Activated CD8-positive, alpha-beta memory T cell treated with anti-CD3 and anti-CD28 coated beads for 36 hours (primary cell): ENCODE data around the gene RNF180. TPM values are rescaled to one million over a fixed set of nuclear protein-coding genes. Genes with fewer than 3 reads are reported as not detected.

Experiments
- CTCF ChIA-PET: fragments of 350-600 bp; sonication (Branson Sonifier 250); formaldehyde crosslinking; loops from one replicate; lab custom pipeline; 2021; ENCODE audit warnings: antibody characterized with exemption; lab: Charles Lee
- POLR2A ChIA-PET: fragments of 350-600 bp; sonication (Branson Sonifier 250); formaldehyde crosslinking; loops from one replicate; lab custom pipeline; 2021; ENCODE audit warnings: antibody characterized with exemption; lab: Charles Lee
- total RNA-seq, 2 experiments: library from RNA; stranded (reverse); gene quantifications; one replicate each; pipeline ENCODE4 v1.2.3, GENCODE V29; 2021

Gene RNF180, protein sequence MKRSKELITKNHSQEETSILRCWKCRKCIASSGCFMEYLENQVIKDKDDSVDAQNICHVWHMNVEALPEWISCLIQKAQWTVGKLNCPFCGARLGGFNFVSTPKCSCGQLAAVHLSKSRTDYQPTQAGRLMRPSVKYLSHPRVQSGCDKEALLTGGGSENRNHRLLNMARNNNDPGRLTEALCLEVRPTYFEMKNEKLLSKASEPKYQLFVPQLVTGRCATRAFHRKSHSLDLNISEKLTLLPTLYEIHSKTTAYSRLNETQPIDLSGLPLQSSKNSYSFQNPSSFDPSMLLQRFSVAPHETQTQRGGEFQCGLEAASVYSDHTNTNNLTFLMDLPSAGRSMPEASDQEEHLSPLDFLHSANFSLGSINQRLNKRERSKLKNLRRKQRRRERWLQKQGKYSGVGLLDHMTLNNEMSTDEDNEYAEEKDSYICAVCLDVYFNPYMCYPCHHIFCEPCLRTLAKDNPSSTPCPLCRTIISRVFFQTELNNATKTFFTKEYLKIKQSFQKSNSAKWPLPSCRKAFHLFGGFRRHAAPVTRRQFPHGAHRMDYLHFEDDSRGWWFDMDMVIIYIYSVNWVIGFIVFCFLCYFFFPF
- not detected for total RNA-seq

DNA sequence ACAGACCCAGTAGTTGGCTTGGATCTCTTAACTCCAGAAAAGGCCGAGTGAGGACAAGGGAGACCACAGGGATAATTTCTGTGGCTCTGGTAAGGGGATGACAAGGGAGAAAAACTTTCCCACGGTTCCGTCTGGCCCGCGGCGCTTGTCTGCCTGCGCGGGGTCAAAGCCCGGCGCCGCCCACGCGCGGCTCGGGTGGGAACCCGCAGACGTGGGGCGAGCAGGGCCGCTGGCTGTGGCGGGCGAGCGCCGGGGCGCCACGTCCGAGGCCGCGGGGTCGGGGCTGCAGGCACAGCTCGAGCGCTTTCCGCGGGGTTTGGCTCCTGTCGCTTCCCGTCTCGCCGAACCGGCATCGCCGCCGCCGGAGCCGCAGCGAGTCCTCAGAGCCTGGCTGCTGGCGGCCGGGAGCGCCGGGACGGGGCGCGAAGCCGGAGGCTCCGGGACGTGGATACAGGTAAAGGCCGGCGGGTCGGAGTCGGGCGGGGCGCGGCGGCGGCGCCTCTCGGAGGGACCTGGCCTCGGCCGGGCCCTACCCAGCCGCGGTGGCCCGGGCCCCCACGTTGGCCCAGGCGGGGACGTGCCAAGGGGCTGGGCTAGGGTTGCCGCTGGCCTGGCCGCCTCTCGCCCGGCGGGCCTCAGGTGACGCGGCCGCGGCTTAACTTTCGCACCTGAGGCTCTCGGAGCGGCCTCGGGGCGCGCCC lies at the start of gene RNF180:
Gene RNF180 (plus strand): TSS at position 344 of the 701 bp plus-strand sequence. CDS start 34,965 bp downstream, outside the sequence.
- ChIA-PET CTCF (no interaction called here), POLR2A (interaction anchor here (0.5 kb wide), 1 partner anchor 8 kb away, joined by 3 read pairs; no protein-coding TSS in a partner anchor)

DNA sequence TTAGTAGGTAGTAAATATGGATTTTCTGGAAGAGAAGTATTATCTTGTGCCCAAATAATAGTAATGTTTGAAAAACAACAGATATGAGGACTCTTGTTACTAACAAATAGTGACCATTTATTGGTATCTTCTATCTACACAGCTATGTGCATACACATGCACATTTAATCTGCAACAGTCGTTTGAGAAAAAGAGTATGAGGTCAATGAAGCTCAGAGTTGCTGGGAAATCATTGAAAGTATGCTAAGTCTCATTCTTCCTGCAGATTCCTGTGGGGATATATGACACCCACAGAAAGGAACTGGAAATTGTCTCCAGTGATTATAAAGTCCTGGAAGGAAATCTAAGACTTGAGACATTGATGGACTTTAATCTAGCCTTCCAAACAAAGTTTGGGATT lies 40.1 kb upstream of the RNF180 start:
- CTCF ChIA-PET, result no interaction called here

DNA sequence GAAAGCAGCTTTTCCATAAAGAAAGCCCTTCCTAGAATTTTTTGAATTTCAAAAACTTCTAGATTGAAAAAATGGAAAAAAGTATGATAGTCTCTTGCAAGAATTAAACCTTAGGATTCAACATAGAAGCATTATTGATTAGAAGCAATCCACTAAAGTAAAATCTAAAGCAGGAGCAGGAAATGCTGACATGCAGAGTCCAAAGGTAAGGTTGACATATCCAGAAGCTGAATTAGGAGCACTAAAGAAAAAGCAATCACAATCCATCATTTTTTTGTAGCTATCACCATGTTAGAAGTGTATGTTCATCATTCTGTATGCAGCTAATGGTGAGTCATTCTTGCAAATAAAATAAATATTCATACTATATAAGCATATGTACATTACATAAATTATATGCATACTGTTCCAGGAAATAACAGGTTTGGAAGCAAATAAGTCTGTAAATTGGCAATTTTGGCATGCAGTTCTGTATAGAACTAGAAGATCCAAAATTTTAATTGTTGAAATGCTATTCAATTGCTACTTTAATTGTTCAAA lies 39.4 kb upstream of the RNF180 start:
- ChIA-PET POLR2A (no interaction called here), CTCF (no interaction called here)

More for the DNA sequence above, 40.1 kb upstream of the RNF180 start:
- POLR2A ChIA-PET, result no interaction called here

DNA sequence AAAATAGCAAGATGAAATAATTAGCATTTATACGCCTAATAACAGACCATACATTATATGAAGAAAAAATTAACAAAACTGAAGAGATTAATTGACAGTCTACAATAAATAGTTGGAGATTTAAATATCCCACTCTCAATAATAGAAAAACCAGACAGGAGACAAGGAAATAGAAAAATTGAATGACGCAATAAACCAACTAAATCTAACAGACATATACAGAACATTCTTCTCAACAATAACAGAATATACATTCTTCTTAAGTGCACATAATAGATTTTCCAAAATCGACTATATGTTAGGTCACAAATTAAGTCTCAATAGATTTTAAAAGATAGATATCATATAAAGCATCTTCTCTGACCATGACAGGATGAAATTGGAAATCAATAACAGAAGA lies 25.6 kb upstream of the RNF180 start:
- CTCF ChIA-PET, result no interaction called here
- POLR2A ChIA-PET, result no interaction called here

DNA sequence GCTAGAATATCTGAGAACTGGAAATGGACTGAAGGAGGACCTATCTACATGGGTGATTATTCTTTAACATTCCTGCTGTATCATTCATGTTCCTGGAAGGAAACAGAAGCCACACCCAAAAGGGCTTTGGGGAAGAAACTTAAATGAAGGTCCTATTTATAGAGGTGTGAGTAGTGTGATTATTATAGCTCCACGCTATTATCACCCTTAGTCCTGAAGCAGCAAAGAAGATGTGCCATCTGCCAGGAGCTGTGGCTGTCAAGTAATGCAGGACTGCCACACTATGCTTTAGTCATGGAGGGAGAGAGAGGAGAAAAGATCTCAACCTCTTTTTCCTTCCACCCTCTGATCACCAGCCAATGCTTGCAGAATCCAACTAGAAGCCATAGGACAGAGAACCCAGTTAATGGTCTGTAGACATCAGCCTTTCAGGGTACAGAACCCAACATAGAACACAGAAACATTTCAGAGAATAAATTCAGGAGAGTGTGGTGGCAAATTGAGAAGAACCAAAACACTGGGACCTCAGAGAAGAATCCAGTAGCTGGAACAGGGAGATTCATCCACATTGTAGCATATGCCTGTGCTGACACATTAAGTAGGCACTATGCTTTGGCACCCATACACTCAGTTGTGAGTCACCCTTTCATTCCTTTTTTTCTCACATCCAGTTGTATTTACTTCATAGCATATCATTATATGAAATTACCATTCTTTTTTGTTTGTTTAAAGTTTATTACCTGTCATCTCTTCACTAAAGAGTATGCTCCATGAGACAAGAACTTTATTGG lies 21.0 kb upstream of the RNF180 start:
- ChIA-PET POLR2A (no interaction called here), CTCF (no interaction called here)

DNA sequence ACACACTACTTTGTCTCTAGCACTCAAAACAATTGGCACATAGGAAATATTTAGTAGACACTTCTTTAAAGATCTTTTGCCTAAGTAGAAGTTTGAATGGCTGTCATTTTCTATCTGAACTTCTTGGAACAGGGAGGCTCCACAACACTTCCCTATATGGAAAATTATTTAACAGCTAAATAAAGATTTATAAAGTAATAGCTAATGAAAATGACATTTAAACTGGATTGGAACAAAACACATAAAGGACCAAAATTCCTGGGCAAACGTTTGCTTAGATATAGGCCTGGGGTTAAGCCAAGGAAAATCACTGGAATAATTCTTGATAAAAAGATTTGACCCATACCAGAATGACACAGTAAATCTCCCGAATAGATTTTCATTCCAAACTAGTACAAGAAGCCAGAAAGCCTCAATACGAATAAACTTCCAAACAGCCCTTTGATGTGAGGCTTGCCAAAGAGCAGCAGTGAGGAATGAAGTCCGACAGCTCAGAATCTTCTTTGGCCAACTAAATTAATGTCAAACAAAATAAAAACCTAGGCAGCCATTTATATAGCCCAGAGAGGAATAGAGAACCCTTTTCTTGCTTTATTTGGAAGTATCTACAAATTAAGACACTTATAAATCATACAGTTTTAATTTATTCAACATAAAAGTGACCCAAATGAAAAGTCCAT lies 20.3 kb upstream of the RNF180 start:
- POLR2A ChIA-PET, result no interaction called here

DNA sequence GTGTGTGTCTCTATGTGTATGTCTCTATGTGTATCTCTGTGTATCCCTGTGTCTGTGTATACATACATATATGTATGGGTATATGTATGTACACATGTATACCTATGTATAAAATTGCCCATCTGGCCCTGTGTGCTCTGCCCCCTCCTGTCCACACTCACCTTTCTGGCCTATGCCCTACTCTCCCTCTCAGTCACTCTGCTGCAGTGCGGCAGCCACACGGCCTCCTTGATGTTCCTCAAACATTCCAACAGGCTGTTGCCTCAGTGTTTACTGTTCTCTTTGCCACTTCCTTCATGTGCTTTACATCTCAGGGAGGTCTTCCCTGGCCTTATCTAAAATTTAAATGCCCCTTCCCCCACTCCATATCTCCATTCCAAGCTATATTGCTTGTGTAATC lies 18.3 kb upstream of the RNF180 start:
- ChIA-PET CTCF (no interaction called here), POLR2A (no interaction called here)

More for the DNA sequence above, 20.3 kb upstream of the RNF180 start:
- CTCF ChIA-PET, result no interaction called here

DNA sequence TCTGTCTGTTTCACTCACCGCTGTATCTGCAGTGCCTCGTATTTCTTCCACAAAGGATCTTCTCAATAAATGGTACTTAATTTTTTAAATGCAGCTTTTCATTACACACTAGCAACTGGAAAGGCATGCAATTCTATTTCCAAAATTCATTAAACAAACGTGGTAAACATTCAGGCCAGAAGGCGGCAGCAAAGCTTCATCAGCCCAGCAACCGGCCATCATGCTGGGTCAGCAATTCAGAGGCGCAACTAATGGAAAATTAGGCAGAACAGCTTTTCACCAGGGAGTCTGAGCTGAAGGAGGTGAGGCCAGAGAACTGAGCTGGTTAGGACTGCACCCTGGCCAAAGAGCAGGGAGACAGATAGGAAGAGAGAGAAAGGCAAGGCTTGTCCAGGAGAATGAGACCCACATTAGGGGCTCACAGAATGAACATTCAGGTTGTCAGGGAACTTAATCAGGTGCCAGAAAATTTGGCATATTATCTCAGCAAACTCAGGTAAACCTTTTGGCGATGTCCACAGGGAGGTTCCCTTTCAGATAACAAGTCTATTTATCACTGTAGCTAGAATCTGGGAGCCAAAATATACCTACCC lies 17.7 kb upstream of the RNF180 start:
- POLR2A ChIA-PET, result no interaction called here
- CTCF ChIA-PET, result no interaction called here

DNA sequence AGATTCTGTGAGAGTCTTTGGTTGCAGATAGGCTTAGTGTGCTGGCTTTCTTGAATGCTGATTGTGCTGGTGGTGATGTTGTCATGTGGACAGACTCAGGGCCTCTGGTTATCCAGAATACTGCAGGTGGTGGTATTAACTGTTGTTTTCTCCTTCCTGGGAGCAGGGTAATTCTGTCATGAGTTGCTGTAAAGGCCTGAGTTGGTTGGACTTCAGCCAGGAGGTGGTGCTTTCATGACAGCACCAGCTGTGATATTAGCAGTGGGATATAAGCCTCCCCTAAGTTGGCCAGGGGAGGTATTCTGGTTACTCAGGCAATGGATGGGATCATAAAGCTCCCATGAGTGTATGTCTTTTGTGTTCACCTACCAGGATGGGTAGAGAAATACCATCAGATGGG lies 16.4 kb upstream of the RNF180 start:
- CTCF ChIA-PET, result no interaction called here
- POLR2A ChIA-PET, result no interaction called here

DNA sequence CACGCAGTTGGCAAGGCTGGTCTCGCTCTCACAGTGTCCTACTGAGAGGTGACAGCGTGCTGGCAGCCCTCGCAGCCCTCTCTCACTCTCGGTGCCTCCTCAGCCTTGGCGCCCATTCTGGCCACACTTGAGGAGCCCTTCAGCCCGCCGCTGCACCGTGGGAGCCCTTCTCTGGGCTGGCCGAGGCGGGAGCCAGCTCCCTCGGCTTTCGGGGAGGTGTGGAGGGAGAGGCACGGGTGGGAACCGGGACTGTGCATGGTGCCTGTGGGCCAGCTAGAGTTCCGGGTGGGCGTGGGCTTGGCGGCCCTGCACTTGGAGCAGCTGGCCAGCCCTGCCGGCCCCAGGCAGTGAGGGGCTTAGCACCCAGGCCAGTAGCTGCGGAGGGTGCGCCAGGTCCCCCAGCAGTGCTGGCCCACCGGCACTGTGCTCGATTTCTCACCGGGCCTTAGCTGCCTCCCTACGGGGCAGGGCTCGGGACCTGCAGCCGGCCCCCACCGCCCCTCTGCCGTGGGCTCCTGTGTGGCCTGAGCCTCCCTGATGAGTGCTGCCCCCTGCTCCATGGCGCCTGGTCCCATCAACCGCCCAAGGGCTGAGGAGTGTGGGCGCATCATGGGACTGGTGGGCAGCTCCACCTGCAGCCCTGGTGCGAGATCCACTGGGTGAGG lies 15.7 kb upstream of the RNF180 start:
- POLR2A ChIA-PET, result no interaction called here

DNA sequence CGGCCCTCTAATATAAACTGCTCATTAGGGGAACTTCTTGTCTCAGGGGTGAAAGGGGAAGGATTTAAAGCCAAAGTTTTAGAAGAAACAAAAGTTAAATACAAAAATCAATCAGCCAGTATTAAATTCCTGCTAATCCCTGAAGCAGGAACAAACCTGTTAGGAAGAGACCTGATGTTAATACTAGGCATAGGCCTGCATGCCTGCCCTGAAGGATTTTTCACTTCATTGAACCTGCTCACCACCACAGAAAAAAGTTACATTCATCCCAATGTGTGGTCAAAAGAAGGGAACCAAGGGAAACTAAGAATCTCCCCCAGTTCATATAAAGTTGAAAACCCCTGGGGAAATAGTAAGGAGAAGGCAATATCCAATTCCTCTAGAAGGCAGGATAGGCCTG lies 9.4 kb upstream of the RNF180 start:
- POLR2A ChIA-PET, result no interaction called here
- CTCF ChIA-PET, result no interaction called here

More for the DNA sequence above, 15.7 kb upstream of the RNF180 start:
- CTCF ChIA-PET, result no interaction called here

DNA sequence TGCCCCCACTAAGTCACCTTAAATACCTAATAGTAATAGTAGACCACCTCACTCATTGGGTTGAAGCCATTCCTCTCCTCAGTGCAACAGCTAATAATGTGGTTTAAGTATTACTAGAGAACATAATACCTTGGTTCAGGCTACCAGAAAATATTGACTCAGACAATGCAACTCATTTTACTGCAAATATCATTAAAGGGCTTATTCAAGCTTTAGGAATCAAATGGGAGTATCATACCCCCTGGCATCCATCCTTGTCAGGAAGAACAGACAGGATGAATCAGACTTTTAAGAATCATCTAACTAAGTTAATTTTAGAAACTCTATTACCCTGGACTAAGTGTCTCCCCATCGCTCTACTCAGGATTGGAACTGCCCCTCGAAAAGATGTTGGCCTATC lies 6.8 kb upstream of the RNF180 start:
- ChIA-PET POLR2A (no interaction called here), CTCF (no interaction called here)

DNA sequence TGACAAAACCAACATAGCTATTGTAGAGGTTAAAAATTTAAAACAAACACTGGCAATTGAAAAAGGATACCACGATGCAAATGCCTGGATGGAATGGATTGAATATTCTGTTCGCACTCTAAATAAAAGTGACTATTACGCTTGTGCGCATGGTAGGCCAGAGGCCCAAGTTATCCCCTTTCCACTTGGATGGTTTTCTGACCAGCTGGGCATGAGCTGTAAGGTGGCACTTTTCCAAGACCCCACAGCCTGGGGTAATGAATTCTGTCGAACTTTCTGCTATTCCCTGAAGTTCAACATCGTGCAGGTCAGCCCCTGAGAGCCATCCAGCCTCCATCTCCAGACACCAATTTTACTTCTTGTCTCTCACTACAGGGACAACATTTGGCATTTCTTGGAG lies 5.4 kb upstream of the RNF180 start:
- ChIA-PET CTCF (no interaction called here), POLR2A (no interaction called here)

DNA sequence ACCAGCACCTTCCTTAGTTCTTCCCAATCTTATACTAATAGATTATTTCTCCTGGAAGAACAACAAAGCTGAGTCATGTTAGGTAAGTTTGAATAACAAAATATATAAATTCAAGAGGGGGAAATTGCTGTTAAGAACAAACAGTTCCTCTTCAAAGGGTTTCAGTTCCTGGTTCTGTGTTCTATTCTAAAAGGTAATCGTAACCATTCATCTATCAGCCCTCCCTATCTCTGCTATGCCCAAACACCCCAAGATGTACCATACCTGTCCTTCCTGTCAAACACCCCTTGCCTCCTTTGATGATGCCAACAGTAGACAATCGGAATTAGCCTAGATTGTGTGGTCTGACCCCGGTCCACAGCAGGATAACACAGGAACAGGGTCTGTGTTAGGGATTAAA lies 4.2 kb upstream of the RNF180 start:
- ChIA-PET POLR2A (no interaction called here), CTCF (no interaction called here)

DNA sequence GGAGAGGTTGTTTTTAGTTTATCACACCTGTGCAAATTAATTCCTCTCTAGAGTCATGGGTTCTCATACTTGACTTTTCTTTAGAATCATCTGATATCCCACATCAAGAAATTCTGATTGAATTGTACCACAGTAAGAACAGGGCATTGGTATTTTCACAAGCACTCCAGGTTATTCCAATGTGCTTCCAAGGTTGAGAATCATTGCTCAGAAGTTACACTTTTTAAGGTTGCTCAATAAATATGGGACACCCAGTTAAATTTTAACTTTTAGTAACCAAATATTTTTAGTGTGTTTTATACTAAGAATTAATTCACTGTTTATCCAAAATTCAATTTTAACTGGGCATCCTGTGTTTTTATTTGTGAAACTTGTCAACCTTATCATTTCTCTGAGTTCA lies 2.5 kb upstream of the RNF180 start:
- POLR2A ChIA-PET, result no interaction called here
- CTCF ChIA-PET, result no interaction called here

DNA sequence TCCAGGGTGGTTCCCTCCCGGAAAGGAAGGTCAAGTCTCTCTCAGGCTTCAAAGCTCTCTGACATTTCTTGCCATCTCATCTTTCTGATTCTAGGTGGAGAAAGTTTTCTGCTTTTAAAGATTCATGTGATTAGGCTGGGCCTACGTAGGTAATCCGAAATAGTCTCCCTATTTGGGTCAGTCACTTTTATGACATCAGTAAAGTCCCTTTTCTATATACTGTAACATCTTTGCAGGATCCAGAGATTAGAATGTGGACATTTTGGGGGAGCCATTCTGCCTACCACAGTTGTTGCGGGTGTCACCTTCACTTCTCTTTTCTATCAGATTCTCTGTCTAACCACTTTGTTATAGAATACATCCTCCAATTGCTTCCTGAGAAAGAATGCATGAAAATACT lies 1.9 kb upstream of the RNF180 start:
- POLR2A ChIA-PET, result no interaction called here
- CTCF ChIA-PET, result no interaction called here

DNA sequence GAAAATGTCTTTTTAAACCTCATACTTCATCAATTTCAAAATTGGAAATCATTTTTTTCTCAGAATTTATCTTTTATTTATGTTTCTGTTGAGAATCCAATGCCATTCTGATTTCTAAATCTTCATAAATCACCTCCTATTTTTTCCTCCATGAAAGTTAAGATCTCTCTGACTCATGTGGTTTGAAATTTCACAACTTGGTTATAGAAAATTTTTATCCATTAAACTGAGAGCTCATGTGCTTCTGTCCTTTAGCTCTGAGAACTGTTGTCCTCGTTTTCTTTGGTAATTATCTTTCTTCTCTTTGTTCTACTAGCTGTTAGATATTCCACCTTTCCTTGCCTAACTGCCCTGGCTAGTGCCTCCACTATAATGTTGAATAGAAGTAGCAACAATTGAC lies 1.5 kb upstream of the RNF180 start:
- POLR2A ChIA-PET, result no interaction called here
- CTCF ChIA-PET, result no interaction called here

DNA sequence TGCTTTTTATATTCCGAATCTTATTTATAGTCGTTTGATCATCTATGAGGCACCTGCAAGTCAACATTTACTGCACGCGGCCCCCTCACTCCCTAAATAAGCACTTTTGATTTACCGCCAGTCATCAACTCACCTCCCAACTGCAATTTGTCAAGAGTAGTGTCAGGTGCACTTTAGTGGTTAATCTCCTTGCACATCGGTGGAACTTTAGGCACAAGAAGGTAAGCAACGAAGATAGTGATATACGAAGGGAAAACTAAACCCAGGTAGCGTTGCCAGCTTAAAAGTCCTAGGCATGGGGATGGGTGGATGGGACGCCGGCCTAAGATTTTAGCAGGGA lies 513 bp upstream of the RNF180 start:
- POLR2A ChIA-PET, result no interaction called here

More for the DNA sequence above, 513 bp upstream of the RNF180 start:
- CTCF ChIA-PET, result no interaction called here
